ENCODE measurements around the gene PLPPR2. TPM values are rescaled to one million over a fixed set of nuclear protein-coding genes. Genes with fewer than 3 reads are reported as not detected.
"Not testable (repeated sequence)": the region's sequence is repeated elsewhere in the genome, so short reads cannot be mapped to it uniquely, and the experiment has no call there.

PLPPR2 gene
- total RNA-seq, 1 donor from 2014 or later, result 5.7 TPM

DNA sequence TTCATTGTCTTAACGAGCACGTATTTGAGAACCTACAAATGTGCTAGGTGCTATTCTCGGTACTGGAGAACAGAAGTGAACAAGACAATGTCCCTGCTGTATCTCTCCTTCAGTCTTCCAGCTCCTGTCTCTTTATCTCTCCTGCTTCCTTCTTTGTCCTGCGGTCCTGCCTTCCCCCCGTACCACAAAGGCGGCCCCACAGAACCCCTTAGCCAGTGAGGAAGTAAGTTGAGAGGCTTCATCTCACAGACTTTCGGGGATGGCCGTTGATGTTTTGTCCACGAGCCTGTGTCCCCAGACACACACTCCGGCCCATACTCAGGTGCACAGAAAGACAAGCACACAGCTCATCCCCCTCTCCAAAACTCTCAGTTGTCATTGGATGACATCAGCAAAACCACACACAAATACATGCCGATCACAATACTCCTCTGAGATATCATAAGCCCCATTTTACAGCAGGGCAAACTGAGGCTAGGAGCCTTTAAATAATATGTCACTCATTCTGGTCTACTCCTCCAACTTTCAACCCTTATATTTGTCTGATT is 18.7 kb downstream of the PLPPR2 start:
- no peak for DNase-seq

DNA sequence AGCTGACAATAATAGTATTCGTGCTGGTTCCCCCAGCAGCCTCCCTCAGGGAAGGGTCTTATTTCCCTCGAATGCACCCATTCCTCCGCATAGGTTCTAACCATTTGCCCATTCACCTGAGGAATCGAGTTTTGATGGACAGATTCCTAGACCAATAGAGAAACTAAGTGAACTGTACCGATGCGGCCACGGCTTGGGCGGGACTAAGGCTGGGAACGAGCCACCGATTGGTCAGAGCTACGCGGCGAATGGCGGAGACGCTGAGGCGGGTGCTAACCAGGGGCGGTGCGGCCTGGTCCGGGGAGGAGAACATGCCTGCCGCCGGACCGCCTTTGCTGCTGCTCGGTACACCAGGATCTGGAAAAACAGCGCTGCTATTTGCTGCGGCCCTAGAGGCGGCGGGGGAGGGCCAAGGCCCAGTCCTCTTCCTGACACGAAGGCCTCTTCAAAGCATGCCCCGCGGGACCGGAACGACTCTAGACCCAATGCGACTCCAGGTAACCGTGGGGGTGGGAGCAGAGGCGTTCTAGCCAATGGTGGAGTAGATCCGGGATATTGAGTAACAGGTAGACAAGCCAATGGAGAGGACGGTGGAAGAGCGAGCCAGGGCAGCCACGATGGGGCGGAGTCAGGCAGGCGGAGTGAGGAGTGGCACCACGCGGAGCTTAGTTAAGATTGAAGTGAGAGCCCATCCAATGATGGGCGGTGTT is 19.4 kb downstream of the PLPPR2 start, which contains the start of gene SWSAP1:
Gene SWSAP1 (plus strand): TSS at position 234 of the 710 bp plus-strand sequence. CDS start 15 bp downstream, at position 249.
- DNase-seq, result peak; percentile 99

DNA sequence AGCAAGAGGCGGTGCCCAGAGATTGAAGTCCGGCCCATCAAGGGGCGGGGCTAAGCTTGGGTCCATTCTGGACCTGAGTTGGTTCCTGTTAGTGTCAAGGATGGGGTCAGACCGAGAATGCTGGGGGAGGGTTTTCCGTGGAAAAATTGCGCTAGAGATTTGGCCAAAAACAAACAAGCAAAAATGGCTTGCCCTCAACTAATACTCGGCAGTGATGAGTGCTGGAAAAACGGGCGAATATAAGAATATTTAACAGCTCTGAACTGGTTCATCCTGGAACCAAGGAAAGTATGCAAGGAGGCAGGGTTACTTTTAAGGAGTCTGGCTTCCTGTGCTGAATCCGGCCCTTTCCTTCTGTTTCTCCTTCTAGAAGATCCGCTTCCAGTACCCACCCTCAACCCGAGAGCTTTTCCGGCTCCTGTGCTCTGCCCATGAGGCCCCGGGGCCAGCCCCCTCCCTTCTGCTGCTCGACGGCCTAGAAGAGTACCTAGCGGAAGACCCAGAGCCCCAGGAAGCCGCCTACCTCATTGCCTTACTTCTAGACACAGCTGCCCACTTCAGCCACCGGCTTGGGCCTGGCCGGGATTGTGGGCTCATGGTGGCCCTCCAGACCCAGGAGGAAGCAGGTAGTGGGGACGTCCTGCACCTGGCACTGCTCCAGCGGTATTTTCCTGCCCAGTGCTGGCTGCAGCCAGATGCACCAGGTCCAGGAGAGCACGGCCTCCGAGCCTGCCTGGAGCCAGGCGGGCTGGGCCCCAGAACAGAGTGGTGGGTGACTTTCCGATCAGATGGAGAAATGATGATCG is 20.1 kb downstream of the PLPPR2 start:
- DNase-seq, result no peak

DNA sequence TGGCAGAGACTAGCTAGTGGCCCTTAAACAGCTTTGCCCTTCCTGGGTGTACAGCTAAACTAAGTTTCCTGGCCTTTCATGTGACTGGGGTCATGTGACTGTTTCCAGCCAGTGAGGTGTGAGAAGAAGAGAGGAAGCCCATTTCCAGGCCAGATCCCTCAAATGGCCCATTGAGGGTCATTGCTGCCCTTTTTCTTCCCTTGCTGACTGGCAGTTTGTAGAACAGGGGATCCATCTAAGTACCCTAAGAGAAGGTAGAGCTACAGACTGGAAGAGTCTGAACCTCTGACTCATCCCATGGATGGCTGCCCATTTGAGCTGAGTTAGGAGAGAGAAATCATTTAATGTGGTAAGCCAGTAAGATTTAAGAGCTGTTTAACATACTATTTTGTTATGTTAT is 22.0 kb downstream of the PLPPR2 start:
- DNase-seq, result no peak

DNA sequence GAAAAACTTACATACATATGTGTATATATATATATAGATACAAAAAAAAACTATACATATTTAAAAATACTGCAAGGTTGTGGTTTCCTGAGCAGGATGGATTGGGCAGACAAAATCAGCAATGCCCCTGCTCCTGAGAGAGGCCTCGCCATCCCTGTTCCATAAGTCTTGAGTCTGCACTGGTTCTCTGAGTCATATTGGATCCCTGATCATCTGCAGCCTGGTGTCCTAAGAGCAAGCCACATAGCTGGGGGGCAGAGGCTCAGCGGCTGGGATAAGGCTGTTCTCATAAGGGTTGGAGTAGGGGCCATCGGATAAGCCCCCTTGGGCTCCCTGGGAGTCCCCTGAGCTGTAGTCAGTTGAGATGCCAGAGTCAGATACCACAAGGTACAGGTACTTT is 22.5 kb downstream of the PLPPR2 start:
- DNase-seq, result no peak

GRCh38 chr19:11378319-11379189 is 23.3 kb downstream of the PLPPR2 start:
- no peak for DNase-seq

- DNase-seq, result not testable (repeated sequence)
These were observed 24.1 kb downstream of the PLPPR2 start for GRCh38 chr19:11379269-11379845.

GRCh38 chr19:11379857-11380350 is 24.7 kb downstream of the PLPPR2 start:
- DNase-seq, result no peak

GRCh38 chr19:11380653-11381537 is 25.7 kb downstream of the PLPPR2 start:
- peak; percentile 94 for DNase-seq

GRCh38 chr19:11382898-11383705 is 27.9 kb downstream of the PLPPR2 start:
- DNase-seq, result no peak

DNA sequence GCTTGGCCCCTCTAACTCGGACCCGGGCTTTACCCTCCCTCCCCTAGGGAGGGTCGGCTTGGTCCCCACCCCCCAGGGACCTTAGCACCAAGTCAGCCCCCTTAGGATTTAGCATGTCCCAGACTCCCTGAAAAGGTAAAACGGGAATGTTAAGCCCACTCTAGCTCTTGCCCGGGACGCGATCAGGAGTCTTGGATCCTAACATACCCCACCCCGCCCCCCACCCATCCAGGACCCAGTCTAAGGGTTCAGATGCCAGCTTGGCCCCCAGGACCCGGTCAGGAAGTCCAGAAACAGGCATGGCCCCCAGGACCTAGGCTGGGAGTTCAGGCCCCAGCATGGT is 28.4 kb downstream of the PLPPR2 start:
- no peak for DNase-seq

DNA sequence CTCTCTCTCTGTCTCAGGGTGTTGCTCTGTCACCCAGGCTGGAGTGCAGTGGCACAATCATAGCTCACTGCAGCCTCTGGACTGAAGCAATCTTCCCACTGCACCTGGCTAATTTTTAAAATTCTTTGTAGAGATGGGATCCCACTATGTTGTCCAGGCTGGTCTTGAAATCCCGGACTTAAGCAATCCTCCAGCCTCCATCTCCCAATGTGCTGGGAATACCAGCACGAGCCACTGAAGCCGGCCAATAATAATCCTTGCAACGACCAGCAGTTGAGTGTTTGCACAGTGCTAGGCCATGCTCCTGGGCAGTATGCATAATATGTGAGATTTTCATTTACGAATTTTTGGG is 29.5 kb downstream of the PLPPR2 start:
- DNase-seq, result no peak

GRCh38 chr19:11387162-11388034 is 32.2 kb downstream of the PLPPR2 start:
- no peak for DNase-seq

- no peak for DNase-seq
These were observed 35.1 kb downstream of the PLPPR2 start for GRCh38 chr19:11390359-11390758.

- DNase-seq, result no peak
These were observed 35.9 kb downstream of the PLPPR2 start for GRCh38 chr19:11390933-11391680.

- DNase-seq, result no peak
These were observed 41.9 kb downstream of the PLPPR2 start for GRCh38 chr19:11397089-11397610.

DNA sequence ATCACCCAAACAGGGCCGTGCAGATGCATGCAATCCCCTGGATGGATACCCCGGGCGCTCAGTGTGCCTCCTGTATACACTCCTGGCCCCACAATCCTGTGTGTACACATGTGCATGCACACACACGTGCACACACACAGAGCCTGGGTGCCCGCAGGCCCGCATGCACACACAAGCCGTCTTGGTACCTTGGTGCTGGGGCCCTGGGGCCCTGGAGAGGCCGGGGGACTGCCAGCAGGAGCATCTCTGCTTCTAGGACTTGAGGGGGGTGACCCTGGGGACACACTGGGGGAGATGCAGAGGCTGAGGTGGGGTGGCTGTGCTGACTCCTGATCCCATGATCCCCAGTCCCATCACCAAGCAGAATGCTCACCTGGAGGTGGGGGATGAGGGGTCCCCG is 44.4 kb downstream of the PLPPR2 start:
- no peak for DNase-seq

GRCh38 chr19:11400798-11401197 is 45.6 kb downstream of the PLPPR2 start:
- no peak for DNase-seq
